K562 (cell line): ENCODE measurements around the gene MFSD2B. TPM values are rescaled to one million over a fixed set of nuclear protein-coding genes. Genes with fewer than 3 reads are reported as not detected.

Experiments used
- ATAC-seq: fragments of 200-7000 bp; cut with Tn5 transposase; 3 replicates; pipeline ENCODE4 v1.9.1; 2020; ENCODE audit warnings: moderate library complexity
- BruUV-seq: library from RNA; stranded (reverse); fragments of 400-500 nt; replicated peaks from 2 replicates; lab custom pipeline; 2021; lab: Mats Ljungman, UMichigan
- CTCF ChIA-PET: fragments of 300-600 bp; formaldehyde crosslinking; extraction: SDS; loops from one replicate; lab custom pipeline; 2021; ENCODE audit warnings: low intra/inter-chr PET ratio; lab: Yijun Ruan, JAX
- POLR2A ChIA-PET: fragments of 300-600, 350-650 bp; sonication (Branson Sonifier 250); formaldehyde crosslinking; extraction: SDS; loops from one replicate; lab custom pipeline; 2021; ENCODE audit warnings: antibody characterized with exemption, inconsistent platforms; lab: Yijun Ruan, JAX
- DNase-seq, 4 experiments: peaks; one replicate each; pipeline versions ENCODE4 v3.0.0 to v3.0.0-alpha.2; 2011 to 2018; ENCODE audit warnings: low spot score in 3 of 4, mixed read lengths in 3 of 4; ENCODE audit errors: extremely low read depth in 1 of 4
- FAIRE-seq: peaks from 2 replicates; lab custom pipeline; 2011; peaks lifted over from hg19 to GRCh38; lab: Jason Lieb, UNC
- H2AFZ ChIP-seq: 2 replicates; pipeline ENCODE4 v1.6.0; 2011; ENCODE audit warnings: low read depth, low read length, control low read depth, inconsistent platforms
- H3K27ac ChIP-seq: fragments of 200-600 bp; 3 replicates; pipeline ENCODE4 v1.8.0; 2011; ENCODE audit warnings: low read depth, mild to moderate bottlenecking, control low read depth, inconsistent platforms, low read length, moderate library complexity, mixed read lengths; ENCODE audit errors: extremely low read depth
- H3K27me3 ChIP-seq, 2 experiments: fragments of 300-600 bp in 1 of 2; 2 replicates in 1 of 2; 3 replicates in 1 of 2; pipeline versions ENCODE4 v1.6.0 to v1.8.0; 2011; ENCODE audit warnings: inconsistent platforms in 2 of 2, low read length in 2 of 2, mild to moderate bottlenecking in 1 of 2, mixed read lengths in 1 of 2, moderate library complexity in 1 of 2; ENCODE audit not compliant: control insufficient read depth in 2 of 2, insufficient read depth in 2 of 2
- H3K36me3 ChIP-seq: fragments of 300-600 bp; 3 replicates; pipeline ENCODE4 v1.8.0; 2011; ENCODE audit warnings: mild to moderate bottlenecking, low read length, inconsistent platforms; ENCODE audit not compliant: control insufficient read depth, insufficient read depth
- H3K4me1 ChIP-seq, 2 experiments: fragments of 200-600 bp in 1 of 2; replicated peaks in 1 of 2; 2 replicates in 1 of 2; 3 replicates in 1 of 2; pipeline versions ENCODE4 v1.5.1 to v1.8.0; 2011; ENCODE audit warnings: inconsistent platforms in 2 of 2, low read length in 2 of 2, mild to moderate bottlenecking in 1 of 2, mixed read lengths in 1 of 2, moderate library complexity in 1 of 2; ENCODE audit not compliant: control insufficient read depth in 2 of 2, insufficient read depth in 2 of 2
- H3K4me2 ChIP-seq: 2 replicates; pipeline ENCODE4 v1.6.1; 2011; ENCODE audit warnings: low read length, control low read depth, inconsistent platforms, mixed read lengths; ENCODE audit not compliant: insufficient read depth
- H3K4me3 ChIP-seq: fragments of 200-600 bp; sonication (generic), shearing (Covaris generic); 2 replicates; pipeline ENCODE4 v1.5.1; 2016; ENCODE audit warnings: control low read depth, inconsistent platforms
- H3K79me2 ChIP-seq: fragments of 200-600 bp; 3 replicates; pipeline ENCODE4 v1.8.0; 2011; ENCODE audit warnings: low read length, inconsistent platforms; ENCODE audit not compliant: control insufficient read depth, insufficient read depth
- H3K9ac ChIP-seq, 2 experiments: 2 replicates each; pipeline versions ENCODE4 v1.6.0 to v1.6.1; 2011; ENCODE audit warnings: low read depth in 2 of 2, low read length in 2 of 2, control low read depth in 1 of 2, inconsistent platforms in 1 of 2, mild to moderate bottlenecking in 1 of 2, mixed read lengths in 1 of 2; ENCODE audit not compliant: insufficient read depth in 1 of 2
- H3K9me1 ChIP-seq: one replicate; pipeline ENCODE4 v1.6.0; 2011; ENCODE audit warnings: inconsistent platforms, mild to moderate bottlenecking, low read length, moderate library complexity; ENCODE audit not compliant: control insufficient read depth, insufficient read depth
- H3K9me3 ChIP-seq: replicated peaks from 2 replicates; pipeline ENCODE4 v1.5.1; 2011; ENCODE audit warnings: low read depth, low read length, inconsistent platforms; ENCODE audit not compliant: control insufficient read depth, insufficient read depth
- H4K20me1 ChIP-seq: replicated peaks from 2 replicates; pipeline ENCODE4 v1.6.1; 2011; ENCODE audit warnings: low read length, inconsistent platforms, mixed read lengths; ENCODE audit not compliant: control insufficient read depth, insufficient read depth
- ARHGAP35 ChIP-seq: fragments of 450-650 bp; IDR thresholded peaks from 2 replicates; pipeline ENCODE4 v1.6.1; 2018; ENCODE audit not compliant: partially characterized antibody
- KDM2B ChIP-seq: fragments of 250-450 bp; sonication (Bioruptor Pico); IDR thresholded peaks from 2 replicates; pipeline ENCODE4 v1.8.0; 2021; ENCODE audit warnings: mild to moderate bottlenecking, moderate library complexity
- MAFF ChIP-seq: IDR thresholded peaks from 2 replicates; pipeline ENCODE4 v1.6.1; 2012; ENCODE audit warnings: low read length, improper control_type of control experiment
- MAFG ChIP-seq: fragments of 450-650 bp; conservative IDR thresholded peaks from 2 replicates; pipeline ENCODE4 v1.6.1; 2016; ENCODE audit warnings: missing genetic modification characterization, missing compliant biosample characterization
- POLR3G ChIP-seq: IDR thresholded peaks from 2 replicates; pipeline ENCODE4 v1.6.1; 2011; ENCODE audit not compliant: insufficient read length, insufficient replicate concordance; ENCODE audit errors: extremely low read depth
- SMAD3 ChIP-seq: fragments of 450-650 bp; formaldehyde crosslinking; conservative IDR thresholded peaks from 2 replicates; pipeline ENCODE4 v1.4.0; 2020; ENCODE audit warnings: mild to moderate bottlenecking
- SMARCB1 ChIP-seq: IDR thresholded peaks from 2 replicates; pipeline ENCODE4 v1.6.1; 2011; ENCODE audit warnings: improper control_type of control experiment, low read depth; ENCODE audit not compliant: insufficient read length
- TCFL5 ChIP-seq: fragments of 250-450 bp; sonication (Bioruptor Pico); conservative IDR thresholded peaks from 2 replicates; pipeline ENCODE4 v1.6.1; 2021; ENCODE audit warnings: mild to moderate bottlenecking, moderate library complexity, matching md5 sums
- ZNF316 ChIP-seq: fragments of 450-650 bp; IDR thresholded peaks from 2 replicates; pipeline ENCODE4 v1.6.1; 2016
- WGBS: fragments of 100-300 bp; shearing (Covaris generic); methylation state at CpG from one replicate; pipeline ENCODE4 v1.1.6; 2016; ENCODE audit warnings: low coverage, mixed read lengths; ENCODE audit not compliant: insufficient coverage; ENCODE audit errors: missing lambda C conversion rate; 5-methylcytosine and 5-hydroxymethylcytosine counted together
- in situ Hi-C: fragments of 300-500 bp; cut with MboI; formaldehyde crosslinking; loops from 4 replicates; pipeline ENCODE4 v1.15.0; 2018; ENCODE audit warnings: inconsistent platforms, mixed read lengths
- intact Hi-C: fragments of 100-400 bp; cut with micrococcal nuclease; formaldehyde crosslinking; loops from 2 replicates; pipeline ENCODE4 v1.14.2; 2022
- polyA plus RNA-seq, 8 experiments: library from polyadenylated mRNA; depleted of rRNA in 4 of 8; stranded (reverse) in 5 of 8; unstranded in 3 of 8; fragments of >200 nt; fragmentation: Nextera tagmentation in 2 of 8; fragmentation: Illumina TruSeq in 1 of 8; extraction: Ambion mirVana in 2 of 8; extraction: Trizol in 1 of 8; gene quantifications; 2 replicates each; pipeline versions ENCODE4 v1.2.1 to v1.2.3, GENCODE V29; 2011 to 2014; ENCODE audit warnings: inconsistent platforms in 1 of 8, missing spikeins in 1 of 8
- total RNA-seq, 7 experiments: library from RNA; depleted of rRNA in 6 of 7; stranded (reverse); fragments of >200 nt in 6 of 7; fragmentation: Illumina TruSeq in 2 of 7; extraction: Trizol in 2 of 7; gene quantifications; 2 replicates each; pipeline versions ENCODE4 v1.2.1 to v1.2.3, GENCODE V29; 2011 to 2021; ENCODE audit warnings: low replicate concordance in 1 of 7

Gene MFSD2B
- total and polyA plus RNA-seq, 9 of the 15 experiments (the other 6 are each of a cell fraction or from before 2014, with no cell fraction given), result 2.6 to 10.9 (median 6.8) TPM

- intact Hi-C loops, result no loop called here
- in situ Hi-C loops, result no loop called here
- DNase-seq, result no peak
- 96% methylated on average over 8 of the region's 8 CpGs for WGBS
- TF ChIP-seq TCFL5 (no peak), ZNF316 (peak; percentile 54; the same call in 1 of the 2 replicates), ARHGAP35 (no peak), POLR3G (no peak), MAFF (peak; percentile 28; the same call in 1 of the 2 replicates), SMARCB1 (no peak), MAFG (tag) (0 out of 2 replicates have a peak, but pooled peaks have one; percentile 14), KDM2B (CRISPR knock-in tag) (no peak), SMAD3 (CRISPR knock-in tag) (no peak)
- TF ChIP-seq, all 486 proteins: peak for 3
- Histone ChIP-seq H3K36me3 (peaks cover 41% of the 10 kb centered on the region; the same call in 2 of the 3 replicates), H3K79me2 (no peaks in the 10 kb centered on the region), H3K4me3 (no peak overlapping the region), H2AFZ (no peak overlapping the region), H3K4me1 (no peaks in the 10 kb centered on the region), H3K9ac (no peak overlapping the region), H3K4me2 (no peak overlapping the region), H3K9me3 (no peaks in the 10 kb centered on the region), H4K20me1 (no peaks in the 10 kb centered on the region), H3K27ac (no peak overlapping the region), H3K9me1 (no peaks in the 10 kb centered on the region), H3K27me3 (no peaks in the 10 kb centered on the region)
- ChIA-PET POLR2A (no interaction called here), CTCF (no interaction called here)
- ATAC-seq, result no peak
- no TSS peak for BruUV-seq
- FAIRE-seq, result no peak
Measured at GRCh38 chr2:23976883-23977282, 33.0 kb upstream of the MFSD2B start.
